HG03280 (cell line): ENCODE data around the gene CHST6.
"Not testable (repeated sequence)": the region's sequence is repeated elsewhere in the genome, so short reads cannot be mapped to it uniquely, and the experiment has no call there.

Experiments used
- ATAC-seq: cut with Tn5 transposase; IDR thresholded peaks from one replicate; pipeline ENCODE4 v1.9.1; 2021; ENCODE audit warnings: mild to moderate bottlenecking, moderate library complexity; ENCODE audit not compliant: unreplicated experiment

CHST6 gene

GRCh38 chr16:75495076-75495674, at the start of gene CHST6:
Gene CHST6, minus strand, starts transcription at chr16:75495441. Its CDS starts 15,613 bp downstream, at chr16:75479828.
- peak; percentile 58 for ATAC-seq

GRCh38 chr16:75542462-75542861, 47.2 kb upstream of the CHST6 start:
- ATAC-seq: not testable (repeated sequence)

GRCh38 chr16:75541236-75541635, 46.0 kb upstream of the CHST6 start:
- ATAC-seq: no peak

- not testable (repeated sequence) for ATAC-seq
These were observed 43.8 kb upstream of the CHST6 start for GRCh38 chr16:75538882-75539565.

GRCh38 chr16:75537776-75538175, 42.5 kb upstream of the CHST6 start:
- ATAC-seq: no peak

GRCh38 chr16:75535901-75536300, 40.7 kb upstream of the CHST6 start, which contains the start of gene CHST5:
Gene CHST5, minus strand, starts transcription at chr16:75536108. Its CDS starts 5,724 bp downstream, at chr16:75530384.
- no peak for ATAC-seq

GRCh38 chr16:75535211-75535843, 40.1 kb upstream of the CHST6 start:
- no peak for ATAC-seq

- no peak for ATAC-seq
These were observed 39.4 kb upstream of the CHST6 start for GRCh38 chr16:75534560-75535205.

- no peak for ATAC-seq
These were observed 37.5 kb upstream of the CHST6 start for GRCh38 chr16:75532791-75533190.

GRCh38 chr16:75532142-75532765, 37.0 kb upstream of the CHST6 start:
- ATAC-seq: no peak

GRCh38 chr16:75529959-75530358, 34.7 kb upstream of the CHST6 start:
- ATAC-seq: no peak

- ATAC-seq: no peak
These were observed 34.0 kb upstream of the CHST6 start for GRCh38 chr16:75529056-75529905.

GRCh38 chr16:75527825-75528299, 32.6 kb upstream of the CHST6 start:
- no peak for ATAC-seq

- ATAC-seq: no peak
These were observed 31.0 kb upstream of the CHST6 start for GRCh38 chr16:75526032-75526790.

GRCh38 chr16:75519175-75519574, 23.9 kb upstream of the CHST6 start:
- no peak for ATAC-seq

GRCh38 chr16:75516189-75516966, 21.1 kb upstream of the CHST6 start:
- ATAC-seq: not testable (repeated sequence)

- ATAC-seq: no peak
These were observed 19.1 kb upstream of the CHST6 start for GRCh38 chr16:75514296-75514695.

- no peak for ATAC-seq
These were observed 11.3 kb upstream of the CHST6 start for GRCh38 chr16:75506574-75506973.

- no peak for ATAC-seq
These were observed 10.9 kb upstream of the CHST6 start for GRCh38 chr16:75506107-75506506.
